NCI-H1417 treated with DMSO at 0.1 percent for 48 hours (cell line): ENCODE results near the gene S100A10.

Experiments
- DNase-seq: peaks from one replicate; lab custom pipeline; 2025; lab: John Stamatoyannopoulos, UW

S100A10 gene

GRCh38 chr1:151935154-151935553 lies 58.5 kb downstream of the S100A10 start:
- no peak for DNase-seq

- no peak for DNase-seq
These were observed 59.6 kb downstream of the S100A10 start for GRCh38 chr1:151934048-151934493.
